ENCODE data around the gene MTG1.

MTG1 gene

GRCh38 chr10:133357285-133358161 is 36.4 kb upstream of the MTG1 start, which contains the start of gene FUOM:
Gene FUOM (minus strand): TSS chr10:133358019. CDS start chr10:133358007, 12 bp downstream.
- TF ChIP-seq TARDBP (IDR thresholded peaks at IDR 0.05) (no peak), SUZ12 (IDR thresholded peaks at IDR 0.05) (no peak), HDGF (IDR thresholded peaks at IDR 0.05; ENCODE audit: borderline replicate concordance) (no peak), L3MBTL2 (conservative IDR thresholded peaks at IDR 0.05) (peak; percentile 50; the same call in 1 of the 2 replicates), LEF1 (IDR thresholded peaks at IDR 0.05; ENCODE audit: borderline replicate concordance) (0 out of 2 replicates have a peak, but pooled peaks have one; percentile 45), ELF4 (IDR thresholded peaks at IDR 0.05) (no peak)
- CTCF ChIA-PET = interaction anchor here (1.1 kb wide), 1 partner anchor 17 kb away, joined by 4 read pairs; no protein-coding TSS in a partner anchor
- DNase-seq (ENCODE audit: extremely low spot score) = peak; percentile 98
- POLR2A ChIA-PET = interaction anchor here (0.7 to 1.9 kb wide), 8 partner anchors 10 to 44 kb away, joined by 3 to 12 read pairs (median 4); partner anchors contain the start of genes ECHS1 and PRAP1

GRCh38 chr10:133358162-133358924 is 35.6 kb upstream of the MTG1 start:
- ChIA-PET CTCF (interaction anchor here (1.1 kb wide), 1 partner anchor 17 kb away, joined by 4 read pairs; no protein-coding TSS in a partner anchor), POLR2A (interaction anchor here (0.8 to 1.9 kb wide), 7 partner anchors 10 to 34 kb away, joined by 3 to 12 read pairs (median 4); partner anchors contain the start of genes ECHS1 and PRAP1)
- TF ChIP-seq NFRKB (IDR thresholded peaks at IDR 0.05) (no peak), ZNF384 (IDR thresholded peaks at IDR 0.05) (no peak), L3MBTL2 (conservative IDR thresholded peaks at IDR 0.05) (no peak), CTBP1 (IDR thresholded peaks at IDR 0.05; ENCODE audit: borderline replicate concordance) (no peak), FOXA1 (IDR thresholded peaks at IDR 0.05) (no peak), PKNOX1 (IDR thresholded peaks at IDR 0.05) (no peak), FOXK2 (IDR thresholded peaks at IDR 0.05) (no peak), FOXM1 (IDR thresholded peaks at IDR 0.05; ENCODE audit: borderline replicate concordance) (no peak), TARDBP (IDR thresholded peaks at IDR 0.05) (no peak), SUZ12 (IDR thresholded peaks at IDR 0.05) (no peak), HDGF (IDR thresholded peaks at IDR 0.05; ENCODE audit: borderline replicate concordance) (no peak)
- no peak for DNase-seq (ENCODE audit: extremely low spot score)

- no peak for DNase-seq (ENCODE audit: extremely low spot score)
- POLR2A ChIA-PET = interaction anchor here (0.6 kb wide), 1 partner anchor 14 kb away, joined by 3 read pairs; the partner anchor contains the start of gene ECHS1
- TF ChIP-seq FOXK2 (IDR thresholded peaks at IDR 0.05) = no peak
- no peak for TF ChIP-seq SP1 (IDR thresholded peaks at IDR 0.05)
- TF ChIP-seq SUZ12 (IDR thresholded peaks at IDR 0.05) = no peak
- no peak for TF ChIP-seq FOXA1 (IDR thresholded peaks at IDR 0.05)
- no peak for TF ChIP-seq ZNF384 (IDR thresholded peaks at IDR 0.05)
- TF ChIP-seq BHLHE40 (IDR thresholded peaks at IDR 0.05; ENCODE audit: borderline replicate concordance) = no peak
- no peak for TF ChIP-seq ARNT (IDR thresholded peaks at IDR 0.05)
- no peak for TF ChIP-seq CTBP1 (IDR thresholded peaks at IDR 0.05; ENCODE audit: borderline replicate concordance)
- TF ChIP-seq LEF1 (IDR thresholded peaks at IDR 0.05; ENCODE audit: borderline replicate concordance) = no peak
- TF ChIP-seq FOXM1 (IDR thresholded peaks at IDR 0.05; ENCODE audit: borderline replicate concordance) = no peak
- CTCF ChIA-PET = no interaction called here
Measured at GRCh38 chr10:133358925-133359310, 35.0 kb upstream of the MTG1 start.

- POLR2A ChIA-PET = interaction anchor here (0.6 kb wide), 1 partner anchor 14 kb away, joined by 3 read pairs; the partner anchor contains the start of gene ECHS1
Measured at GRCh38 chr10:133359554-133359971, 34.4 kb upstream of the MTG1 start.

GRCh38 chr10:133359972-133360610 is 33.9 kb upstream of the MTG1 start:
- DNase-seq (ENCODE audit: extremely low spot score) = no peak
- ChIA-PET CTCF (interaction anchor here (1.0 kb wide), 1 partner anchor 24 kb away, joined by 3 read pairs; the partner anchor contains the start of gene CALY), POLR2A (interaction anchor here (2.5 kb wide), 1 partner anchor 13 kb away, joined by 23 read pairs; the partner anchor contains the start of gene ECHS1)
- TF ChIP-seq FOXK2 (IDR thresholded peaks at IDR 0.05) = no peak
- TF ChIP-seq L3MBTL2 (conservative IDR thresholded peaks at IDR 0.05) = no peak
- no peak for TF ChIP-seq ELF4 (IDR thresholded peaks at IDR 0.05)
- no peak for TF ChIP-seq LEF1 (IDR thresholded peaks at IDR 0.05; ENCODE audit: borderline replicate concordance)
- no peak for TF ChIP-seq PKNOX1 (IDR thresholded peaks at IDR 0.05)
- TF ChIP-seq SP1 (IDR thresholded peaks at IDR 0.05) = no peak
- TF ChIP-seq BHLHE40 (IDR thresholded peaks at IDR 0.05; ENCODE audit: borderline replicate concordance) = no peak
- no peak for TF ChIP-seq NFRKB (IDR thresholded peaks at IDR 0.05)
- no peak for TF ChIP-seq SUZ12 (IDR thresholded peaks at IDR 0.05)
- no peak for TF ChIP-seq CTBP1 (IDR thresholded peaks at IDR 0.05; ENCODE audit: borderline replicate concordance)
- no peak for TF ChIP-seq ZNF384 (IDR thresholded peaks at IDR 0.05)
- no peak for TF ChIP-seq HDGF (IDR thresholded peaks at IDR 0.05; ENCODE audit: borderline replicate concordance)
- no peak for TF ChIP-seq FOXA1 (IDR thresholded peaks at IDR 0.05)
- no peak for TF ChIP-seq FOXM1 (IDR thresholded peaks at IDR 0.05; ENCODE audit: borderline replicate concordance)
- TF ChIP-seq TARDBP (IDR thresholded peaks at IDR 0.05) = no peak

More at GRCh38 chr10:133359554-133359971, 34.4 kb upstream of the MTG1 start:
- CTCF ChIA-PET = no interaction called here
- no peak for TF ChIP-seq FOXA1 (IDR thresholded peaks at IDR 0.05)
- no peak for TF ChIP-seq FOXK2 (IDR thresholded peaks at IDR 0.05)
- TF ChIP-seq PKNOX1 (IDR thresholded peaks at IDR 0.05) = no peak
- TF ChIP-seq ARNT (IDR thresholded peaks at IDR 0.05) = no peak
- TF ChIP-seq ZNF384 (IDR thresholded peaks at IDR 0.05) = no peak
- TF ChIP-seq L3MBTL2 (conservative IDR thresholded peaks at IDR 0.05) = no peak
- no peak for TF ChIP-seq BHLHE40 (IDR thresholded peaks at IDR 0.05; ENCODE audit: borderline replicate concordance)
- TF ChIP-seq SUZ12 (IDR thresholded peaks at IDR 0.05) = no peak
- no peak for TF ChIP-seq SP1 (IDR thresholded peaks at IDR 0.05)
- no peak for TF ChIP-seq ELF4 (IDR thresholded peaks at IDR 0.05)
- no peak for DNase-seq (ENCODE audit: extremely low spot score)

Measured in HEK293T (cell line).